Putamen (tissue), 1 donor: Measurements from ENCODE around the gene TRMT1L.
A peak's percentile ranks its signal among the peaks of the same experiment; 100 is the strongest.
"Not testable (repeated sequence)": the region's sequence is repeated elsewhere in the genome, so short reads cannot be mapped to it uniquely, and the experiment has no call there.

Experiments
- DNase-seq: peaks from one replicate; pipeline ENCODE4 v3.0.0-alpha.2; 2016; ENCODE audit warnings: low spot score

Gene TRMT1L

GRCh38 chr1:185156854-185157598, at the start of gene TRMT1L, which contains the start of gene SWT1:
TRMT1L (minus strand) TSS chr1:185156953; CDS start chr1:185156712, 241 bp downstream.
SWT1 (plus strand) TSS chr1:185157167; CDS start chr1:185160842, 3,675 bp downstream.
- peak; percentile 100 for DNase-seq

GRCh38 chr1:185200889-185201288, 44.1 kb upstream of the TRMT1L start:
- DNase-seq = no peak

GRCh38 chr1:185198712-185199111, 42.0 kb upstream of the TRMT1L start:
- DNase-seq = not testable (repeated sequence)

- no peak for DNase-seq
Observed at GRCh38 chr1:185193756-185194155, 37.0 kb upstream of the TRMT1L start.

GRCh38 chr1:185170291-185170848, 13.6 kb upstream of the TRMT1L start:
- DNase-seq = peak; percentile 47

- no peak for DNase-seq
Observed at GRCh38 chr1:185166106-185166505, 9.4 kb upstream of the TRMT1L start.

- DNase-seq = no peak
Observed at GRCh38 chr1:185162491-185162890, 5.7 kb upstream of the TRMT1L start.

GRCh38 chr1:185159966-185160365, 3.2 kb upstream of the TRMT1L start:
- peak; percentile 66 for DNase-seq

GRCh38 chr1:185158800-185159199, 2.0 kb upstream of the TRMT1L start:
- DNase-seq = no peak

GRCh38 chr1:185157599-185158412, 1.1 kb upstream of the TRMT1L start:
- no peak for DNase-seq

GRCh38 chr1:185156288-185156853, 382 bp downstream of the TRMT1L start:
- DNase-seq = peak; percentile 43

- peak; percentile 14 for DNase-seq
Observed at GRCh38 chr1:185155600-185156287, 1.0 kb downstream of the TRMT1L start.

GRCh38 chr1:185154912-185155513, 1.7 kb downstream of the TRMT1L start:
- no peak for DNase-seq

- no peak for DNase-seq
Observed at GRCh38 chr1:185152187-185152767, 4.5 kb downstream of the TRMT1L start.

- DNase-seq = no peak
Observed at GRCh38 chr1:185151215-185151614, 5.5 kb downstream of the TRMT1L start.

GRCh38 chr1:185144233-185144632, 12.5 kb downstream of the TRMT1L start:
- DNase-seq = no peak

GRCh38 chr1:185139246-185139645, 17.5 kb downstream of the TRMT1L start:
- no peak for DNase-seq

GRCh38 chr1:185137896-185138545, 18.7 kb downstream of the TRMT1L start:
- no peak for DNase-seq

- DNase-seq = no peak
Observed at GRCh38 chr1:185132534-185132933, 24.2 kb downstream of the TRMT1L start.

- no peak for DNase-seq
Observed at GRCh38 chr1:185129708-185130107, 27.0 kb downstream of the TRMT1L start.
